BE2C (cell line): ENCODE measurements around the gene BTNL8.

Source experiments
- DNase-seq: peaks from one replicate; pipeline ENCODE4 v3.0.0-alpha.2; 2020
- H3K27me3 ChIP-seq: fragments of 250-450 bp; sonication (Bioruptor Pico); 2 replicates; pipeline ENCODE4 v1.5.1; 2020; ENCODE audit warnings: mild to moderate bottlenecking
- H3K36me3 ChIP-seq: fragments of 250-450 bp; sonication (Bioruptor Pico); 2 replicates; pipeline ENCODE4 v1.5.1; 2020; ENCODE audit warnings: mild to moderate bottlenecking
- H3K4me1 ChIP-seq: fragments of 250-450 bp; sonication (Bioruptor Pico); 2 replicates; pipeline ENCODE4 v1.5.1; 2020
- H3K4me3 ChIP-seq: 2 replicates; pipeline ENCODE4 v1.5.1; 2011; ENCODE audit warnings: low read depth, low read length
- H3K9me3 ChIP-seq: fragments of 250-450 bp; sonication (Bioruptor Pico); 2 replicates; pipeline ENCODE4 v1.5.1; 2020
- CTCF ChIP-seq: IDR thresholded peaks from 2 replicates; pipeline ENCODE4 v1.5.1; 2012; ENCODE audit warnings: mild to moderate bottlenecking, low read depth, low read length

Gene BTNL8

DNA sequence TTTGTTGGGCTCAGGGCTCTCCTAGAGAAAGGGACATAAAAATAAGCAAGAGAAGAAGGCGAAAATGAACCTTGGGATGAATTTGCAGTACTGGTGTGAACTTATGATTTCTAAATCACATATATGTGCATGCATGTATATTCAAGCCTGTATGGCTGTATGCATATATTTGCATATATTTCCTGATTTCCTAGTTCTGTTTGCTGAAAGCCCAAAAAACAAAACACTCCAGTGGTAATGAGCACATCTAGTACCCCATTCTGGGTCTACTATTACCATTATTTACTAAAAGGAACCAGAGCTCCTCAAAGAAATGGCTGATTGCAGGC is 45.1 kb upstream of the BTNL8 start:
- Histone ChIP-seq H3K27me3 (no peaks in the 10 kb centered on the region; the same call in 1 of the 2 replicates), H3K4me3 (no peak overlapping the region), H3K9me3 (peaks cover 4% of the 10 kb centered on the region; the same call in 1 of the 2 replicates), H3K36me3 (peaks cover 32% of the 10 kb centered on the region), H3K4me1 (no peaks in the 10 kb centered on the region)
- no peak for TF ChIP-seq CTCF
- no peak for DNase-seq

DNA sequence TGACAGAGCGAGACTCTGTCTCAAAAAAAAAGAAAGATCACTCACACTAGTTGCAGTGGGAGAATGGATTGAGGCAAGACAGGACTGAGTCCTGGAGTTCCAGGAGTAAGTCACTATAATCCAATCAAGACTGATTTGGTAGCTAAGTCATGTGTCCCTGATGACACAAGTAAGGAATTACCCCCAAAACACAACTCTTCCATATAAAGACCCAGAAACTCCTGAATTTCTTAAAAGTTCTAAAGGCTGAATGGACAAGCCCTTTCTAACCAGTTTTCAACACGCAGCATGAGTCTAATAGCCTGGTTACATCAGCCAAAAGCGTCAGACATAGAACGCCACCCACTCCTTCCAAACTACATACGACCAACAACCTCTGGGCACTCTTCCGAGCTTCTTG is 40.4 kb upstream of the BTNL8 start:
- no peaks in the 10 kb centered on the region; the same call in 1 of the 2 replicates for H3K9me3 ChIP-seq
- DNase-seq = no peak
- H3K27me3 ChIP-seq = no peaks in the 10 kb centered on the region; the same call in 1 of the 2 replicates
- H3K36me3 ChIP-seq = peaks cover 2% of the 10 kb centered on the region
- H3K4me3 ChIP-seq = no peak overlapping the region
- TF ChIP-seq CTCF = no peak
- H3K4me1 ChIP-seq = no peaks in the 10 kb centered on the region

GRCh38 chr5:180860273-180860886 is 38.6 kb upstream of the BTNL8 start:
- peak; percentile 19 for DNase-seq
- no peaks in the 10 kb centered on the region for H3K27me3 ChIP-seq
- peak; percentile 40 for TF ChIP-seq CTCF
- no peaks in the 10 kb centered on the region; the same call in 1 of the 2 replicates for H3K36me3 ChIP-seq
- H3K4me1 ChIP-seq = no peaks in the 10 kb centered on the region
- H3K9me3 ChIP-seq = no peaks in the 10 kb centered on the region; the same call in 1 of the 2 replicates
- H3K4me3 ChIP-seq = peak overlapping the region; percentile 93

- Histone ChIP-seq H3K4me1 (no peaks in the 10 kb centered on the region), H3K9me3 (no peaks in the 10 kb centered on the region; the same call in 1 of the 2 replicates), H3K27me3 (no peaks in the 10 kb centered on the region), H3K36me3 (no peaks in the 10 kb centered on the region; the same call in 1 of the 2 replicates), H3K4me3 (peak within 1 kb of the TSS; percentile 93)
- no peak; the same call in 1 of the 2 replicates for TF ChIP-seq CTCF
- DNase-seq = peak; percentile 95
These were observed 37.8 kb upstream of the BTNL8 start, which contains the start of gene ZFP62 for GRCh38 chr5:180860887-180861822. Gene ZFP62 (minus strand): TSS chr5:180861276. CDS start chr5:180861219, 57 bp downstream.

- Histone ChIP-seq H3K9me3 (no peaks in the 10 kb centered on the region; the same call in 1 of the 2 replicates), H3K27me3 (no peaks in the 10 kb centered on the region), H3K4me1 (no peaks in the 10 kb centered on the region), H3K36me3 (no peaks in the 10 kb centered on the region), H3K4me3 (no peak overlapping the region)
- TF ChIP-seq CTCF = no peak
- DNase-seq = no peak
These were observed 36.3 kb upstream of the BTNL8 start for GRCh38 chr5:180862645-180863044.
